Measurements from ENCODE around the gene RNF112. TPM values are rescaled to one million over a fixed set of nuclear protein-coding genes. Genes with fewer than 3 reads are reported as not detected.

Gene RNF112
- total RNA-seq, 2 experiments from 2014 or later = 0.14 to 0.20 TPM

GRCh38 chr17:19369107-19369778 is 41.8 kb upstream of the RNF112 start:
- CTCF ChIA-PET = interaction anchor here (1.0 to 2.7 kb wide), 6 partner anchors 9 to 124 kb away, joined by 3 to 18 read pairs (median 3); partner anchors contain the start of gene MAPK7
- ATAC-seq = no peak
- H3K4me3 Mint-ChIP-seq = no peak overlapping the region

GRCh38 chr17:19369846-19370492 is 41.1 kb upstream of the RNF112 start:
- CTCF ChIA-PET = interaction anchor here (1.0 to 2.7 kb wide), 6 partner anchors 8 to 395 kb away, joined by 3 to 18 read pairs (median 3); partner anchors contain the start of gene MAPK7
- no peaks in the 10 kb centered on the region for H3K36me3 Mint-ChIP-seq
- H3K9me3 Mint-ChIP-seq (ENCODE audit: low read depth) = no peaks in the 10 kb centered on the region
- peak overlapping the region; percentile 88 for H3K27ac Mint-ChIP-seq
- H3K4me3 Mint-ChIP-seq = peak overlapping the region; percentile 45
- H3K27me3 Mint-ChIP-seq = peaks cover 17% of the 10 kb centered on the region
- H3K4me1 Mint-ChIP-seq = peaks cover 51% of the 10 kb centered on the region
- DNase-seq = peak; percentile 76
- ATAC-seq = peak; percentile 78

More at GRCh38 chr17:19369107-19369778, 41.8 kb upstream of the RNF112 start:
- no peaks in the 10 kb centered on the region for H3K36me3 Mint-ChIP-seq
- DNase-seq = no peak
- H3K27ac Mint-ChIP-seq = peak overlapping the region; percentile 88
- H3K27me3 Mint-ChIP-seq = peaks cover 18% of the 10 kb centered on the region
- H3K4me1 Mint-ChIP-seq = peaks cover 48% of the 10 kb centered on the region
- no peaks in the 10 kb centered on the region for H3K9me3 Mint-ChIP-seq (ENCODE audit: low read depth)

- Mint-ChIP-seq H3K27ac (peak overlapping the region; percentile 88), H3K4me3 (peak overlapping the region; percentile 45), H3K9me3 (ENCODE audit: low read depth) (no peaks in the 10 kb centered on the region), H3K36me3 (no peaks in the 10 kb centered on the region), H3K4me1 (peaks cover 51% of the 10 kb centered on the region), H3K27me3 (peaks cover 15% of the 10 kb centered on the region)
- ATAC-seq (peak; percentile 59), DNase-seq (peak; percentile 77)
- CTCF ChIA-PET = interaction anchor here (1.0 to 2.7 kb wide), 7 partner anchors 8 to 394 kb away, joined by 3 to 18 read pairs (median 3); partner anchors contain the start of genes B9D1 and MAPK7
These were observed 40.5 kb upstream of the RNF112 start for GRCh38 chr17:19370493-19370960.

GRCh38 chr17:19371259-19372010 is 39.6 kb upstream of the RNF112 start:
- Mint-ChIP-seq H3K9me3 (ENCODE audit: low read depth) (no peaks in the 10 kb centered on the region), H3K27me3 (peaks cover 10% of the 10 kb centered on the region), H3K27ac (peak overlapping the region; percentile 45), H3K36me3 (no peaks in the 10 kb centered on the region), H3K4me3 (no peak overlapping the region), H3K4me1 (peaks cover 54% of the 10 kb centered on the region)
- peak; percentile 55 for DNase-seq
- CTCF ChIA-PET = interaction anchor here (2.4 kb wide), 1 partner anchor 9 kb away, joined by 11 read pairs; the partner anchor contains the start of gene B9D1
- ATAC-seq = peak; percentile 20

- CTCF ChIA-PET = interaction anchor here (2.4 kb wide), 1 partner anchor 9 kb away, joined by 11 read pairs; the partner anchor contains the start of gene B9D1
- Mint-ChIP-seq H3K27me3 (peaks cover 10% of the 10 kb centered on the region), H3K4me1 (peaks cover 58% of the 10 kb centered on the region), H3K4me3 (no peak overlapping the region), H3K27ac (peak overlapping the region; percentile 45), H3K9me3 (ENCODE audit: low read depth) (no peaks in the 10 kb centered on the region), H3K36me3 (no peaks in the 10 kb centered on the region)
- DNase-seq = no peak
- ATAC-seq = no peak
These were observed 39.0 kb upstream of the RNF112 start for GRCh38 chr17:19372011-19372370.

- CTCF ChIA-PET = interaction anchor here (2.4 kb wide), 1 partner anchor 10 kb away, joined by 11 read pairs; the partner anchor contains the start of gene B9D1
- H3K4me1 Mint-ChIP-seq = peaks cover 61% of the 10 kb centered on the region
- DNase-seq (no peak), ATAC-seq (no peak)
- no peaks in the 10 kb centered on the region for H3K9me3 Mint-ChIP-seq (ENCODE audit: low read depth)
- no peak overlapping the region for H3K4me3 Mint-ChIP-seq
- H3K27me3 Mint-ChIP-seq = peaks cover 10% of the 10 kb centered on the region
- H3K27ac Mint-ChIP-seq = no peak overlapping the region
- H3K36me3 Mint-ChIP-seq = no peaks in the 10 kb centered on the region
These were observed 38.6 kb upstream of the RNF112 start for GRCh38 chr17:19372439-19372838.

GRCh38 chr17:19372866-19373504 is 38.0 kb upstream of the RNF112 start:
- DNase-seq (no peak), ATAC-seq (no peak)
- Mint-ChIP-seq H3K27me3 (peaks cover 10% of the 10 kb centered on the region), H3K4me3 (no peak overlapping the region), H3K9me3 (ENCODE audit: low read depth) (no peaks in the 10 kb centered on the region), H3K4me1 (peaks cover 61% of the 10 kb centered on the region), H3K36me3 (no peaks in the 10 kb centered on the region), H3K27ac (no peak overlapping the region)
- CTCF ChIA-PET = interaction anchor here (2.4 to 2.5 kb wide), 2 partner anchors 9 to 10 kb away, joined by 11 to 17 read pairs; partner anchors contain the start of gene B9D1

GRCh38 chr17:19374136-19374535 is 36.9 kb upstream of the RNF112 start:
- ATAC-seq = no peak
- peaks cover 54% of the 10 kb centered on the region for H3K4me1 Mint-ChIP-seq
- CTCF ChIA-PET = interaction anchor here (1.1 to 2.5 kb wide), 3 partner anchors 10 to 392 kb away, joined by 4 to 17 read pairs (median 4); partner anchors contain the start of gene B9D1

GRCh38 chr17:19375732-19376131 is 35.3 kb upstream of the RNF112 start:
- Mint-ChIP-seq H3K4me1 (peaks cover 44% of the 10 kb centered on the region), H3K4me3 (no peak overlapping the region)

More at GRCh38 chr17:19374136-19374535, 36.9 kb upstream of the RNF112 start:
- Mint-ChIP-seq H3K9me3 (ENCODE audit: low read depth) (no peaks in the 10 kb centered on the region), H3K4me3 (no peak overlapping the region), H3K36me3 (no peaks in the 10 kb centered on the region), H3K27me3 (peaks cover 10% of the 10 kb centered on the region), H3K27ac (no peak overlapping the region)
- no peak for DNase-seq

GRCh38 chr17:19376811-19377210 is 34.2 kb upstream of the RNF112 start:
- peaks cover 10% of the 10 kb centered on the region for H3K27me3 Mint-ChIP-seq
- peak overlapping the region; percentile 97 for H3K27ac Mint-ChIP-seq
- no peak for DNase-seq

More at GRCh38 chr17:19375732-19376131, 35.3 kb upstream of the RNF112 start:
- Mint-ChIP-seq H3K36me3 (peaks cover 7% of the 10 kb centered on the region), H3K9me3 (ENCODE audit: low read depth) (no peaks in the 10 kb centered on the region), H3K27ac (no peak overlapping the region), H3K27me3 (peaks cover 10% of the 10 kb centered on the region)
- DNase-seq (no peak), ATAC-seq (no peak)
- CTCF ChIA-PET = interaction anchor here (1.4 to 2.5 kb wide), 2 partner anchors 12 to 14 kb away, joined by 4 to 17 read pairs; partner anchors contain the start of gene B9D1

GRCh38 chr17:19377602-19378415 is 33.2 kb upstream of the RNF112 start:
- peaks cover 6% of the 10 kb centered on the region for H3K27me3 Mint-ChIP-seq
- peak overlapping the region; percentile 97 for H3K27ac Mint-ChIP-seq
- CTCF ChIA-PET = interaction anchor here (1.2 to 3.8 kb wide), 8 partner anchors 9 to 752 kb away, joined by 4 to 46 read pairs (median 9); partner anchors contain the start of gene B9D1
- DNase-seq (peak; percentile 98), ATAC-seq (peak; percentile 96)
- H3K36me3 Mint-ChIP-seq = peaks cover 15% of the 10 kb centered on the region
- peak overlapping the region; percentile 95 for H3K4me3 Mint-ChIP-seq
- no peaks in the 10 kb centered on the region for H3K9me3 Mint-ChIP-seq (ENCODE audit: low read depth)
- peaks cover 23% of the 10 kb centered on the region for H3K4me1 Mint-ChIP-seq

More at GRCh38 chr17:19376811-19377210, 34.2 kb upstream of the RNF112 start:
- H3K36me3 Mint-ChIP-seq = peaks cover 13% of the 10 kb centered on the region
- ATAC-seq = no peak
- peaks cover 33% of the 10 kb centered on the region for H3K4me1 Mint-ChIP-seq
- peak overlapping the region; percentile 95 for H3K4me3 Mint-ChIP-seq
- H3K9me3 Mint-ChIP-seq (ENCODE audit: low read depth) = no peaks in the 10 kb centered on the region
- CTCF ChIA-PET = interaction anchor here (1.8 to 3.8 kb wide), 4 partner anchors 8 to 71 kb away, joined by 13 to 46 read pairs (median 16); partner anchors contain the start of gene B9D1

Data from activated CD8-positive, alpha-beta memory T cell treated with anti-CD3 and anti-CD28 coated beads, Interleukin-2, amount 10 ng/mL, durations not matched to agents 7 days and 5 days (primary cell).